HCT116 (cell line): ENCODE results near the gene MUC13. TPM values are rescaled to one million over a fixed set of nuclear protein-coding genes. Genes with fewer than 3 reads are reported as not detected.

Source experiments
- ATAC-seq: fragments of 200-7000 bp; cut with Tn5 transposase; 2 replicates; pipeline ENCODE4 v1.9.1; 2020; ENCODE audit warnings: mild to moderate bottlenecking, moderate library complexity
- BruUV-seq: library from RNA; stranded (reverse); fragments of 400-500 nt; replicated peaks from 2 replicates; lab custom pipeline; 2021; lab: Mats Ljungman, UMichigan
- CTCF ChIA-PET: fragments of 300-600 bp; sonication (Branson Sonifier 250); formaldehyde crosslinking; loops from one replicate; lab custom pipeline; 2021; ENCODE audit warnings: antibody characterized with exemption; lab: Charles Lee
- POLR2A ChIA-PET: fragments of 300-600, 350-600 bp; sonication (Branson Sonifier 250); formaldehyde crosslinking; loops from one replicate; lab custom pipeline; 2021; ENCODE audit warnings: antibody characterized with exemption; lab: Charles Lee
- RAD21 ChIA-PET, 2 experiments: fragments of 300-600 bp; sonication (Branson Sonifier 250); formaldehyde crosslinking; loops; one replicate each; lab custom pipeline; 2023; ENCODE audit warnings: low total read pairs in 2 of 2; ENCODE audit not compliant: uncharacterized antibody in 2 of 2, unreplicated experiment in 2 of 2, low non-redundant PET in 1 of 2; lab: Charles Lee
- DNase-seq: peaks from one replicate; pipeline ENCODE4 v3.0.0-alpha.2; 2010; ENCODE audit warnings: low read depth, low spot score
- H2AFZ ChIP-seq: fragments of 200-600 bp; shearing (Covaris generic), sonication (generic); 2 replicates; pipeline ENCODE4 v1.6.1; 2017; ENCODE audit warnings: low read depth, mixed run types, mixed read lengths, antibody characterized with exemption, low read length; ENCODE audit not compliant: poor library complexity, severe bottlenecking
- H3K27ac ChIP-seq: 2 replicates; pipeline ENCODE4 v1.5.1; 2012; ENCODE audit warnings: low read depth, low read length
- H3K27me3 ChIP-seq: fragments of 200-600 bp; sonication (generic); 2 replicates; pipeline ENCODE4 v1.6.1; 2016; ENCODE audit warnings: mixed run types, low read length, mixed read lengths; ENCODE audit not compliant: insufficient read depth
- H3K36me3 ChIP-seq, 2 experiments: fragments of 200-500 bp in 1 of 2; fragments of 200-600 bp in 1 of 2; sonication (Bioruptor generic) in 1 of 2; sonication (generic) in 1 of 2; 2 replicates each; pipeline versions ENCODE4 v1.5.1 to v1.6.1; 2014 to 2016; ENCODE audit warnings: low read length in 2 of 2, inconsistent platforms in 1 of 2, mixed read lengths in 1 of 2, mixed run types in 1 of 2; ENCODE audit not compliant: insufficient read depth in 2 of 2, control insufficient read depth in 1 of 2
- H3K4me1 ChIP-seq, 2 experiments: fragments of 200-600 bp in 1 of 2; sonication (generic) in 1 of 2; 2 replicates each; pipeline versions ENCODE4 v1.5.1 to v1.6.1; 2012 to 2017; ENCODE audit warnings: low read length in 2 of 2, inconsistent platforms in 1 of 2, mild to moderate bottlenecking in 1 of 2, mixed read lengths in 1 of 2, mixed run types in 1 of 2, moderate library complexity in 1 of 2; ENCODE audit not compliant: insufficient read depth in 2 of 2, control insufficient read depth in 1 of 2
- H3K4me2 ChIP-seq: fragments of 200-600 bp; sonication (generic); 2 replicates; pipeline ENCODE4 v1.6.1; 2017; ENCODE audit warnings: mixed run types, low read length, mixed read lengths
- H3K4me3 ChIP-seq, 2 experiments: fragments of 200-600 bp in 1 of 2; sonication (generic) in 1 of 2; replicated peaks in 1 of 2; 2 replicates each; pipeline ENCODE4 v1.5.1; 2011 to 2016; ENCODE audit warnings: low read length in 2 of 2, control low read depth in 1 of 2, low read depth in 1 of 2, mild to moderate bottlenecking in 1 of 2, mixed read lengths in 1 of 2, mixed run types in 1 of 2
- H3K79me2 ChIP-seq: fragments of 200-600 bp; sonication (generic); 2 replicates; pipeline ENCODE4 v1.6.1; 2017; ENCODE audit warnings: mild to moderate bottlenecking, mixed run types, low read length, moderate library complexity, mixed read lengths; ENCODE audit not compliant: insufficient read depth
- H3K9ac ChIP-seq: fragments of 200-600 bp; sonication (generic); 2 replicates; pipeline ENCODE4 v1.6.1; 2016; ENCODE audit warnings: low read length, mixed read lengths
- H3K9me2 ChIP-seq: fragments of 200-600 bp; sonication (generic), shearing (Covaris generic); 2 replicates; pipeline ENCODE4 v1.6.1; 2017; ENCODE audit warnings: mixed run types, mild to moderate bottlenecking, moderate library complexity; ENCODE audit not compliant: insufficient read depth
- H3K9me3 ChIP-seq, 2 experiments: fragments of 200-500 bp in 1 of 2; fragments of 200-600 bp in 1 of 2; sonication (Bioruptor generic) in 1 of 2; sonication (generic) in 1 of 2; 2 replicates each; pipeline ENCODE4 v1.6.1; 2014 to 2017; ENCODE audit warnings: low read length in 2 of 2, mixed read lengths in 2 of 2, inconsistent platforms in 1 of 2, low read depth in 1 of 2, mild to moderate bottlenecking in 1 of 2, mixed run types in 1 of 2, moderate library complexity in 1 of 2; ENCODE audit not compliant: control insufficient read depth in 1 of 2, insufficient read depth in 1 of 2
- H4K20me1 ChIP-seq: fragments of 200-600 bp; sonication (generic), shearing (Covaris generic); 2 replicates; pipeline ENCODE4 v1.6.1; 2017; ENCODE audit warnings: mixed run types, mild to moderate bottlenecking, moderate library complexity; ENCODE audit not compliant: insufficient read depth
- CBX3 ChIP-seq: IDR thresholded peaks from 2 replicates; pipeline ENCODE4 v1.6.1; 2012; ENCODE audit warnings: low read depth
- CEBPB ChIP-seq: IDR thresholded peaks from 2 replicates; pipeline ENCODE4 v1.6.1; 2012; ENCODE audit warnings: low read depth
- ELF1 ChIP-seq: IDR thresholded peaks from 2 replicates; pipeline ENCODE4 v1.6.1; 2012; ENCODE audit warnings: low read depth, borderline replicate concordance
- EZH2 ChIP-seq: fragments of 200-600 bp; sonication (generic); IDR thresholded peaks from 2 replicates; pipeline ENCODE4 v1.6.1; 2017; ENCODE audit warnings: antibody characterized with exemption, mixed run types
- FOSL1 ChIP-seq: IDR thresholded peaks from 2 replicates; pipeline ENCODE4 v1.6.1; 2012; ENCODE audit warnings: low read depth
- MAX ChIP-seq: IDR thresholded peaks from 2 replicates; pipeline ENCODE4 v1.6.1; 2012
- POLR2AphosphoS5 ChIP-seq: IDR thresholded peaks from 2 replicates; pipeline ENCODE4 v1.6.1; 2011; ENCODE audit warnings: mild to moderate bottlenecking, low read depth, low read length, moderate library complexity
- SIN3A ChIP-seq: IDR thresholded peaks from 2 replicates; pipeline ENCODE4 v1.6.1; 2012; ENCODE audit warnings: low read depth
- ZFX ChIP-seq: fragments of 450-650 bp; IDR thresholded peaks from 2 replicates; pipeline ENCODE4 v1.6.1; 2017
- ZNF274 ChIP-seq: fragments of 200-500 bp; sonication (Bioruptor generic); IDR thresholded peaks from 2 replicates; pipeline ENCODE4 v1.6.1; 2014; ENCODE audit warnings: mild to moderate bottlenecking, low read depth, low read length, inconsistent platforms
- intact Hi-C: fragments of 100-400 bp; cut with micrococcal nuclease; formaldehyde crosslinking; loops from 2 replicates; pipeline ENCODE4 v1.10.0; 2022
- total RNA-seq: library from RNA; stranded (reverse); gene quantifications from one replicate; pipeline ENCODE4 v1.2.1, GENCODE V29; 2021; ENCODE audit not compliant: unreplicated experiment
- TF ChIP-seq, protein P1 (sequence below): IDR thresholded peaks from 2 replicates; pipeline ENCODE4 v1.6.1; 2011; ENCODE audit warnings: mild to moderate bottlenecking, low read length, moderate library complexity; ENCODE audit not compliant: insufficient replicate concordance; ENCODE audit errors: extremely low read depth
- TF ChIP-seq, protein P2 (sequence below): IDR thresholded peaks from 2 replicates; pipeline ENCODE4 v1.6.1; 2012

The MUC13 gene
- total RNA-seq, 1 experiment from 2014 or later: 0.44 TPM

GRCh38 chr3:124939661-124940060 lies 5.1 kb upstream of the MUC13 start:
- CTCF ChIA-PET: no interaction called here
- Histone ChIP-seq H4K20me1 (no peaks in the 10 kb centered on the region), H3K4me1 (peaks cover 0 to 4% of the 10 kb centered on the region in 2 experiments; a peak in 1 of 4 replicates), H2AFZ (no peak overlapping the region), H3K9me2 (no peaks in the 10 kb centered on the region), H3K9me3 (no peaks in the 10 kb centered on the region), H3K4me3 (no peak overlapping the region), H3K27me3 (no peaks in the 10 kb centered on the region), H3K4me2 (no peak overlapping the region)
- intact Hi-C loops: no loop called here
- BruUV-seq: no TSS peak
- no peak for TF ChIP-seq MAX
- no peak for TF ChIP-seq ZFX
- no peak for TF ChIP-seq FOSL1
- no peak for TF ChIP-seq EZH2
- TF ChIP-seq, protein P1, sequence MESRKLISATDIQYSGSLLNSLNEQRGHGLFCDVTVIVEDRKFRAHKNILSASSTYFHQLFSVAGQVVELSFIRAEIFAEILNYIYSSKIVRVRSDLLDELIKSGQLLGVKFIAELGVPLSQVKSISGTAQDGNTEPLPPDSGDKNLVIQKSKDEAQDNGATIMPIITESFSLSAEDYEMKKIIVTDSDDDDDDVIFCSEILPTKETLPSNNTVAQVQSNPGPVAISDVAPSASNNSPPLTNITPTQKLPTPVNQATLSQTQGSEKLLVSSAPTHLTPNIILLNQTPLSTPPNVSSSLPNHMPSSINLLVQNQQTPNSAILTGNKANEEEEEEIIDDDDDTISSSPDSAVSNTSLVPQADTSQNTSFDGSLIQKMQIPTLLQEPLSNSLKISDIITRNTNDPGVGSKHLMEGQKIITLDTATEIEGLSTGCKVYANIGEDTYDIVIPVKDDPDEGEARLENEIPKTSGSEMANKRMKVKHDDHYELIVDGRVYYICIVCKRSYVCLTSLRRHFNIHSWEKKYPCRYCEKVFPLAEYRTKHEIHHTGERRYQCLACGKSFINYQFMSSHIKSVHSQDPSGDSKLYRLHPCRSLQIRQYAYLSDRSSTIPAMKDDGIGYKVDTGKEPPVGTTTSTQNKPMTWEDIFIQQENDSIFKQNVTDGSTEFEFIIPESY: no peak
- TF ChIP-seq POLR2AphosphoS5: no peak
- no peak for TF ChIP-seq ELF1
- TF ChIP-seq, protein P2, sequence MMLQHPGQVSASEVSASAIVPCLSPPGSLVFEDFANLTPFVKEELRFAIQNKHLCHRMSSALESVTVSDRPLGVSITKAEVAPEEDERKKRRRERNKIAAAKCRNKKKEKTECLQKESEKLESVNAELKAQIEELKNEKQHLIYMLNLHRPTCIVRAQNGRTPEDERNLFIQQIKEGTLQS: no peak
- no peak for TF ChIP-seq CBX3
- TF ChIP-seq CEBPB: no peak
- TF ChIP-seq SIN3A: no peak
- no peak for TF ChIP-seq ZNF274
- TF ChIP-seq, all 23 proteins: peak for 0
- Histone ChIP-seq H3K9ac (no peak overlapping the region), H3K79me2 (no peaks in the 10 kb centered on the region), H3K36me3 (no peaks in the 10 kb centered on the region), H3K27ac (no peak overlapping the region)
- ATAC-seq: no peak
- DNase-seq: no peak
- RAD21 ChIA-PET: interaction anchor here in 1 of 2 experiments (1.3 kb wide), 1 partner anchor 179 kb away, joined by 3 read pairs; no protein-coding TSS in a partner anchor
- POLR2A ChIA-PET: no interaction called here
